ENCODE results near the gene PRSS36. TPM values are rescaled to one million over a fixed set of nuclear protein-coding genes. Genes with fewer than 3 reads are reported as not detected.

Gene PRSS36
- total RNA-seq, 4 donors from 2014 or later, result 0.17 to 15.3 (median 3.7) TPM

DNA sequence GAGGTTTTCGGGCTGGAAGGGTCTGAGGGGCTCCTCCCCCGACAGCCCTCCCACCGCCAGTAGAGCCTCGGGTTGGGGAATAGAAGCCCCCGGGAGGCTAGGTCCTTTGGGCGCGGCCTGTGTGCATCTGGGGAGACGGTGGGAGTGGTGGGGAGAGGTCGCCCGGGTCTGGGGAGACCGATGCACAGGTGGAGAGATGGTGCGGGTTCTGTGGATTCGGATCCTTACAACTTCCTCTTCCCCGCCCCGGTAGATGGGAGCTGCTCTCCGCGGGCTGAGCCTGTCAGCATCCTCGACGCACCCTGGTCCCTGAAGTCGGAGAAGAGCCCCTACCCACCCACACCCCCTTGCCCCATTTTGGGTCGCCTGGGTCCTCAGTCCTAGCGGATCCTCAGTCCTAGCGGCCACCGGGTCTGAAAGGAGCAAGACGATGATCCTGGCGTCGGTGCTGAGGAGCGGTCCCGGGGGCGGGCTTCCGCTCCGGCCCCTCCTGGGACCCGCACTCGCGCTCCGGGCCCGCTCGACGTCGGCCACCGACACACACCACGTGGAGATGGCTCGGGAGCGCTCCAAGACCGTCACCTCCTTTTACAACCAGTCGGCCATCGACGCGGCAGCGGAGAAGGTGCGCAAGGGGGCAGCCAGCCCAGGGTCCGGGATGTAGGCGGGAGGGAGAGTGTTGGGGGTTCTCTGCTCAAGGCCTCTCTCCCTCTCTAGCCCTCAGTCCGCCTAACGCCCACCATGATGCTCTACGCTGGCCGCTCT, 40.9 kb downstream of the PRSS36 start:
- Histone ChIP-seq H3K4me3 (peak overlapping the region; percentile 82 to 99), H3K27me3 (no peaks in the 10 kb centered on the region), H3K9me3 (no peaks in the 10 kb centered on the region), H3K4me1 (peaks cover 0 to 65% (median 10%) of the 10 kb centered on the region in 3 donors), H3K27ac (peak overlapping the region; percentile 70 to 94 (median 93)), H3K36me3 (peaks cover 0 to 43% of the 10 kb centered on the region in 2 donors)
- no peak for ATAC-seq
- TF ChIP-seq POLR2A (IDR thresholded peaks at IDR 0.05) (no peak), CTCF (IDR thresholded peaks at IDR 0.05) (no peak), POLR2AphosphoS5 (IDR thresholded peaks at IDR 0.05) (no peak), EP300 (IDR thresholded peaks at IDR 0.05) (no peak)
- WGBS, 2 donors (ENCODE audit: low coverage in 1 of 2), result 80% methylated on average over 6 of the region's 57 CpGs; no CpG with 5 or more reads in 1 of the 2 donors

DNA sequence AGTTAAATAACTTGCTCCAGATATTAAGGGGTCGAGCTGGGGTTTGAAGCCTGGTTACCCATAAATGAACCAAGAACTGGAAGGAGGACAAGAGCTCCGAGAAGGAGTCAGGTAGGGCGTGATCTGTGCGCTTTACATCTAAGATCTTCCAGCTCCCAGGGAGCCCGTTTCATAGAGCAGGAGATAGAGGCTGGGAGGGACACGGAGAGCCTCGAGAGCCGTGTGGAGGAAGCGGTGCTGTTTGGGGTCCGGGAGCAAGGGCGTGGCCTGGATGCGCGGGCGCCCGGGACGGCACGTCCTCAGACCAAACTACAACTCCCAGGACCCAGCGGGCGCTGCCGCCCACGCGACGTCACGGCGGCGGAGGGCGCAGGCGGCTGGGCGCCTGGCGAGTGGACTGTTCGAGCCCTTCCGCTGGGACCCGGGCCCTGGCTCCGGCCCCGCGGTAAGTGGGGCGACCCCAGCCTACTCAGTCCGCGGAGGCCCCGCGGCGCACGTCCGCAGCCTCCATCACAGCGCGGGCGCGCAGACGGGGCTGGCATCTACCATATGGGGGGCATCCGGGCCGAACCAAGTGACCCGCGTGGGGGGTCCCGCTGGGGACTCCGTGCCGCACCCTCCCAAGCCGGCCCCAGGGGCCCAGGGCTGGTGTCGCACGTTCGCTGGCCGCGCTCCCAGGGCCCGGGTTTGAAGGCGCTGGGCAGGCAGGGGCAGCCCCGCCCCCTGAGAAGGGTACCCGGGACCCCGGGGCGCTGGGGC, 41.7 kb downstream of the PRSS36 start, which contains the start of gene BCKDK:
Gene BCKDK (plus strand): TSS at position 352 of the 759 bp plus-strand sequence. CDS start 838 bp downstream, outside the sequence.
- Histone ChIP-seq H3K27me3 (no peaks in the 10 kb centered on the region), H3K36me3 (peaks cover 0 to 41% of the 10 kb centered on the region in 2 donors), H3K4me3 (peak within 1 kb of the TSS; percentile 82 to 99), H3K9me3 (no peaks in the 10 kb centered on the region), H3K4me1 (peaks cover 0 to 63% (median 10%) of the 10 kb centered on the region in 3 donors), H3K27ac (peak within 1 kb of the TSS; percentile 70 to 94 (median 93))
- WGBS, 2 donors (ENCODE audit: low coverage in 1 of 2), result 13% methylated on average over 6 of the region's 68 CpGs; no CpG with 5 or more reads in 1 of the 2 donors
- ATAC-seq, result peak; percentile 87
- TF ChIP-seq EP300 (IDR thresholded peaks at IDR 0.05), result no peak
- peak; percentile 65 to 66 for TF ChIP-seq POLR2A (IDR thresholded peaks at IDR 0.05)
- peak; percentile 61 for TF ChIP-seq POLR2AphosphoS5 (IDR thresholded peaks at IDR 0.05)

- TF ChIP-seq POLR2A (IDR thresholded peaks at IDR 0.05), result no peak
- TF ChIP-seq POLR2AphosphoS5 (IDR thresholded peaks at IDR 0.05), result no peak
- no peak for TF ChIP-seq CTCF (IDR thresholded peaks at IDR 0.05)
- Histone ChIP-seq H3K9me3 (no peaks in the 10 kb centered on the region), H3K27me3 (no peaks in the 10 kb centered on the region), H3K36me3 (peaks cover 0 to 34% of the 10 kb centered on the region in 2 donors), H3K4me1 (peaks cover 0 to 56% (median 10%) of the 10 kb centered on the region in 3 donors), H3K27ac (peak overlapping the region in 3 of 4 donors; percentile 93 to 94 (median 93)), H3K4me3 (no peak overlapping the region)
- 84 to 94% methylated on average over 6 of the region's 6 CpGs for WGBS, 2 donors (ENCODE audit: low coverage in 1 of 2)
- no peak for ATAC-seq
These were observed 42.4 kb downstream of the PRSS36 start for GRCh38 chr16:31107465-31107867.

- no peak for ATAC-seq
- peaks cover 0 to 27% of the 10 kb centered on the region in 2 donors for H3K36me3 ChIP-seq
- peak overlapping the region in 1 of 4 donors; percentile 69 for H3K27ac ChIP-seq
- no peak for TF ChIP-seq EP300 (IDR thresholded peaks at IDR 0.05)
- no peak for TF ChIP-seq CTCF (IDR thresholded peaks at IDR 0.05)
- TF ChIP-seq POLR2A (IDR thresholded peaks at IDR 0.05), result no peak
- TF ChIP-seq POLR2AphosphoS5 (IDR thresholded peaks at IDR 0.05), result no peak
- no peaks in the 10 kb centered on the region for H3K27me3 ChIP-seq
- peaks cover 0 to 49% (median 10%) of the 10 kb centered on the region in 3 donors for H3K4me1 ChIP-seq
- no peak overlapping the region for H3K4me3 ChIP-seq
- no peaks in the 10 kb centered on the region for H3K9me3 ChIP-seq
- WGBS, 2 donors (ENCODE audit: low coverage in 1 of 2), result 90 to 97% methylated on average over 12 to 17 of the region's 28 CpGs
These were observed 43.1 kb downstream of the PRSS36 start for GRCh38 chr16:31106509-31107464.
